Measurements from ENCODE around the gene RNASE7. TPM values are rescaled to one million over a fixed set of nuclear protein-coding genes. Genes with fewer than 3 reads are reported as not detected.

The RNASE7 gene
- total RNA-seq, 1 experiment from 2014 or later = not detected

DNA sequence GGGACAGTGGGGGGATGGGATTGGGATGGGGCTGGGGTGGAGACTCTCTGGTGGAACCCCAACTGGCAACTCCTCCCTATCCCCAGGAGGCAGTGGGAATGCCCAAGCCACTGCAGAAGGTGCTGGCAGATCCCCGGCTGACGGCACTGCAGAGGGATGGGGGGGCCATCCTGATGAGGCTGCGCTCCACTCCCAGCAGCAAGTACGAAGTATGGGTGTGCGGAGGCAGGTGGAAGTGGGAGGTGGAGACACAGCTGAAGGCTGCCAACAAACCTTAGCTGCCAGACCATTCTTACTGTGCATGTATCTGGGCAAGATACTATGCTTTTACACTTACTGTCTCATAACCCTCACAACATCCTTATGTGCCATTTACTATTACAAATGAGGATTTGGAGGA, 36.1 kb downstream of the RNASE7 start:
- no peaks in the 10 kb centered on the region for H3F3A ChIP-seq (ENCODE audit: low read length, unreplicated experiment)
- no peaks in the 10 kb centered on the region for H3K9me2 ChIP-seq (replicated peaks; ENCODE audit: low read length)
- H3K27ac ChIP-seq (ENCODE audit: low read length) = no peak overlapping the region
- no peak overlapping the region for H3K9ac ChIP-seq (ENCODE audit: low read length)
- ATAC-seq (no peak), DNase-seq (no peak)
- peaks cover 7% of the 10 kb centered on the region; the same call in 1 of the 2 replicates for H3K27me3 ChIP-seq (ENCODE audit: low read length)
- no peak overlapping the region for H3K4me3 ChIP-seq (ENCODE audit: low read length)
- no peak overlapping the region for H3K4me2 ChIP-seq (ENCODE audit: low read length)
- no peaks in the 10 kb centered on the region for H3K9me3 ChIP-seq (ENCODE audit: low read length)
- ChIA-PET POLR2A (ENCODE audit: unreplicated experiment) (no interaction called here), CTCF (no interaction called here)
- intact Hi-C loops (cut with micrococcal nuclease) = no loop called here
- no peak overlapping the region for H2AFZ ChIP-seq (ENCODE audit: low read length)
- H4K20me1 ChIP-seq (ENCODE audit: low read length) = no peaks in the 10 kb centered on the region
- no peaks in the 10 kb centered on the region for H3K79me2 ChIP-seq (ENCODE audit: low read length)
- H3K36me3 ChIP-seq (ENCODE audit: low read depth, low read length) = no peaks in the 10 kb centered on the region
- TF ChIP-seq EZH2phosphoT487 (IDR thresholded peaks at IDR 0.05; ENCODE audit: borderline replicate concordance, low read length) = no peak
- TF ChIP-seq, protein P1, sequence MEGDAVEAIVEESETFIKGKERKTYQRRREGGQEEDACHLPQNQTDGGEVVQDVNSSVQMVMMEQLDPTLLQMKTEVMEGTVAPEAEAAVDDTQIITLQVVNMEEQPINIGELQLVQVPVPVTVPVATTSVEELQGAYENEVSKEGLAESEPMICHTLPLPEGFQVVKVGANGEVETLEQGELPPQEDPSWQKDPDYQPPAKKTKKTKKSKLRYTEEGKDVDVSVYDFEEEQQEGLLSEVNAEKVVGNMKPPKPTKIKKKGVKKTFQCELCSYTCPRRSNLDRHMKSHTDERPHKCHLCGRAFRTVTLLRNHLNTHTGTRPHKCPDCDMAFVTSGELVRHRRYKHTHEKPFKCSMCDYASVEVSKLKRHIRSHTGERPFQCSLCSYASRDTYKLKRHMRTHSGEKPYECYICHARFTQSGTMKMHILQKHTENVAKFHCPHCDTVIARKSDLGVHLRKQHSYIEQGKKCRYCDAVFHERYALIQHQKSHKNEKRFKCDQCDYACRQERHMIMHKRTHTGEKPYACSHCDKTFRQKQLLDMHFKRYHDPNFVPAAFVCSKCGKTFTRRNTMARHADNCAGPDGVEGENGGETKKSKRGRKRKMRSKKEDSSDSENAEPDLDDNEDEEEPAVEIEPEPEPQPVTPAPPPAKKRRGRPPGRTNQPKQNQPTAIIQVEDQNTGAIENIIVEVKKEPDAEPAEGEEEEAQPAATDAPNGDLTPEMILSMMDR (conservative IDR thresholded peaks at IDR 0.05; ENCODE audit: low read depth, low read length) = no peak
- TF ChIP-seq EZH2 (IDR thresholded peaks at IDR 0.05; ENCODE audit: low read length, unreplicated experiment) = no peak
- no peaks in the 10 kb centered on the region for H3K4me1 ChIP-seq (ENCODE audit: insufficient read depth, low read length)
- no TSS peak for BruUV-seq (replicated peaks)

DNA sequence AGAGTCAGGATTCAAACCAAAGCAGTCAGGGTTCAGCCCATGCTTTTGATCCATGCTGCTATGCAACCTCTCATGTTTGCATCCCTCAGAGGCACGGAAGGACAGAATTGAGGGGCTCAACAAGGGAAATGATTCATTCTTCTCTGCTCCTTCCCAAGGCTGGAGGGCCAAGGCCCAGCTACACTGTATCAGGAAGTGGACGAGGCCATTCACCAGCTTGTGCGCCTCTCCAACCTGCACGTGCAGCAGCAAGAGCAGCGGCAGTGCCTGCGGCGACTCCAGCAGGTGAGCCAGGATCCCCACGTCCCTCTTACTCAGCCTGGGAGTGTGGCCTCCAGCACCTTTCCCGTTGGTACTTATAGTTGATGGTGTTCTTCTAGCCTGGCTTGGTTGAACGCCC, 36.6 kb downstream of the RNASE7 start:
- no peak overlapping the region for H3K4me2 ChIP-seq (ENCODE audit: low read length)
- H3K9me2 ChIP-seq (replicated peaks; ENCODE audit: low read length) = no peaks in the 10 kb centered on the region
- intact Hi-C loops (cut with micrococcal nuclease) = no loop called here
- no peak overlapping the region for H3K4me3 ChIP-seq (ENCODE audit: low read length)
- H3K9me3 ChIP-seq (ENCODE audit: low read length) = no peaks in the 10 kb centered on the region
- no peaks in the 10 kb centered on the region for H3K36me3 ChIP-seq (ENCODE audit: low read depth, low read length)
- H3K27me3 ChIP-seq (ENCODE audit: low read length) = peaks cover 7% of the 10 kb centered on the region; the same call in 1 of the 2 replicates
- H4K20me1 ChIP-seq (ENCODE audit: low read length) = no peaks in the 10 kb centered on the region
- ChIA-PET CTCF (no interaction called here), POLR2A (ENCODE audit: unreplicated experiment) (no interaction called here)
- no peaks in the 10 kb centered on the region for H3F3A ChIP-seq (ENCODE audit: low read length, unreplicated experiment)
- DNase-seq = no peak
- TF ChIP-seq EZH2 (IDR thresholded peaks at IDR 0.05; ENCODE audit: low read length, unreplicated experiment) (no peak), EZH2phosphoT487 (IDR thresholded peaks at IDR 0.05; ENCODE audit: borderline replicate concordance, low read length) (no peak)
- TF ChIP-seq, protein P1 (conservative IDR thresholded peaks at IDR 0.05; ENCODE audit: low read depth, low read length) = no peak
- no peak overlapping the region for H3K27ac ChIP-seq (ENCODE audit: low read length)
- no peaks in the 10 kb centered on the region for H3K79me2 ChIP-seq (ENCODE audit: low read length)
- H2AFZ ChIP-seq (ENCODE audit: low read length) = no peak overlapping the region
- ATAC-seq = no peak
- H3K4me1 ChIP-seq (ENCODE audit: insufficient read depth, low read length) = no peaks in the 10 kb centered on the region
- BruUV-seq (replicated peaks) = no TSS peak
- no peak overlapping the region for H3K9ac ChIP-seq (ENCODE audit: low read length)

DNA sequence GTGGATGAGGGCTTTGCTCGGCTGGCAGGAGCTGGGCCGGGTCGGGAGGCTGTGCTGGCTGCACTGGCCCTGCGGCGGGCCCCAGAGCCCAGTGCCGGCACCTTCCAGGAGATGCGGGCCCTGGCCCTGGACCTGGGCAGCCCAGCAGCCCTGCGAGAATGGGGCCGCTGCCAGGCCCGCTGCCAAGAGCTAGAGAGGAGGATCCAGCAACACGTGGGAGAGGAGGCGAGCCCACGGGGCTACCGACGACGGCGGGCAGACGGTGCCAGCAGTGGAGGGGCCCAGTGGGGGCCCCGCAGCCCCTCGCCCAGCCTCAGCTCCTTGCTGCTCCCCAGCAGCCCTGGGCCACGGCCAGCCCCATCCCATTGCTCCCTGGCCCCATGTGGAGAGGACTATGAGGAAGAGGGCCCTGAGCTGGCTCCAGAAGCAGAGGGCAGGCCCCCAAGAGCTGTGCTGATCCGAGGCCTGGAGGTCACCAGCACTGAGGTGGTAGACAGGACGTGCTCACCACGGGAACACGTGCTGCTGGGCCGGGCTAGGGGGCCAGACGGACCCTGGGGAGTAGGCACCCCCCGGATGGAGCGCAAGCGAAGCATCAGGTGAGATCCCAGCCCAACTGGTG, 39.5 kb downstream of the RNASE7 start:
- ChIA-PET CTCF (no interaction called here), POLR2A (ENCODE audit: unreplicated experiment) (no interaction called here)
- no peak overlapping the region for H3K4me2 ChIP-seq (ENCODE audit: low read length)
- H3K27me3 ChIP-seq (ENCODE audit: low read length) = peaks cover 7% of the 10 kb centered on the region; the same call in 1 of the 2 replicates
- H3K9me2 ChIP-seq (replicated peaks; ENCODE audit: low read length) = no peaks in the 10 kb centered on the region
- no peaks in the 10 kb centered on the region for H3F3A ChIP-seq (ENCODE audit: low read length, unreplicated experiment)
- no peaks in the 10 kb centered on the region for H3K4me1 ChIP-seq (ENCODE audit: insufficient read depth, low read length)
- no peaks in the 10 kb centered on the region for H3K36me3 ChIP-seq (ENCODE audit: low read depth, low read length)
- H3K27ac ChIP-seq (ENCODE audit: low read length) = no peak overlapping the region
- H2AFZ ChIP-seq (ENCODE audit: low read length) = no peak overlapping the region
- intact Hi-C loops (cut with micrococcal nuclease) = no loop called here
- TF ChIP-seq, protein P1 (conservative IDR thresholded peaks at IDR 0.05; ENCODE audit: low read depth, low read length) = no peak
- TF ChIP-seq EZH2phosphoT487 (IDR thresholded peaks at IDR 0.05; ENCODE audit: borderline replicate concordance, low read length) (no peak), EZH2 (IDR thresholded peaks at IDR 0.05; ENCODE audit: low read length, unreplicated experiment) (no peak)
- H4K20me1 ChIP-seq (ENCODE audit: low read length) = no peaks in the 10 kb centered on the region
- no TSS peak for BruUV-seq (replicated peaks)
- no peaks in the 10 kb centered on the region for H3K9me3 ChIP-seq (ENCODE audit: low read length)
- H3K79me2 ChIP-seq (ENCODE audit: low read length) = no peaks in the 10 kb centered on the region
- DNase-seq = no peak
- ATAC-seq = no peak
- no peak overlapping the region for H3K4me3 ChIP-seq (ENCODE audit: low read length)
- H3K9ac ChIP-seq (ENCODE audit: low read length) = no peak overlapping the region
